ENCODE results near the gene PLEKHA4.
"Not testable (repeated sequence)": the region's sequence is repeated elsewhere in the genome, so short reads cannot be mapped to it uniquely, and the experiment has no call there.

PLEKHA4 gene

DNA sequence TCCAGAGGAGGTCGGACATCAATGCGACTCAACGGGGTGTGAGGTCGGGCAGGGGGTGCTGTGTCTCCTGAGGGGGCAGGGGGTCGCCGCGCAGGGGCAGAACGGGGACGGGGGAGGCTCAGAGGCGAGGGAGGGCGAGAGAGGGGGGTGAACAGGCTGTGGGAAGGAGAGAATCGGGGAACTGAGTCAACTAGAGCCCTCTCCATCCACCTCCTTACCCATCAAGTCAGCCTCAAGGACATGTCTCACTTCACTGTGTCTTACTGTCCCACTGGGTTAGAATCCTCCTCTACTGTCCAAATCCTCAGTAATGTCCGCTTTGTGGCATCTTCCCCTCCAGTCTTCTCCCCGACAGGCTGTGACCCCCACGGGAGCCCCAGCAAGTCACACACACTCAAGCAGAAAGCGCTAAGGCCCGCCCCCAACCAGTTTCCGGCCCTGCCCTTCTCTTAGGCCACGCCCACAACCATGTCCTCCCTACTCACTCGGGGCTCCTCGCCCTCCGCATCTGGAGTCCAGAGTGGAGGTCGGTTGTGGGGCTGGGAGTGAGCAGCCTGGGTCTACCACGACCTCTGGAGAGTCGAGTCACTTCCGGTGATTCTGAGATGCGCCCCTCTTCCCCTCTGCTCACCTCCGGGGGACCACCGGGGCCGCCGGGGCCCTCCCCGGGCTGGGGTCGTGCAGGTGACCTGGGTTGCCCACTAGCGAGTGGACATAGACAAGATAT, 9.3 kb downstream of the PLEKHA4 start:
- in situ Hi-C loops (cut with HindIII; ENCODE audit: low sequenced_read_pairs), result no loop called here
- TF ChIP-seq, protein P1, sequence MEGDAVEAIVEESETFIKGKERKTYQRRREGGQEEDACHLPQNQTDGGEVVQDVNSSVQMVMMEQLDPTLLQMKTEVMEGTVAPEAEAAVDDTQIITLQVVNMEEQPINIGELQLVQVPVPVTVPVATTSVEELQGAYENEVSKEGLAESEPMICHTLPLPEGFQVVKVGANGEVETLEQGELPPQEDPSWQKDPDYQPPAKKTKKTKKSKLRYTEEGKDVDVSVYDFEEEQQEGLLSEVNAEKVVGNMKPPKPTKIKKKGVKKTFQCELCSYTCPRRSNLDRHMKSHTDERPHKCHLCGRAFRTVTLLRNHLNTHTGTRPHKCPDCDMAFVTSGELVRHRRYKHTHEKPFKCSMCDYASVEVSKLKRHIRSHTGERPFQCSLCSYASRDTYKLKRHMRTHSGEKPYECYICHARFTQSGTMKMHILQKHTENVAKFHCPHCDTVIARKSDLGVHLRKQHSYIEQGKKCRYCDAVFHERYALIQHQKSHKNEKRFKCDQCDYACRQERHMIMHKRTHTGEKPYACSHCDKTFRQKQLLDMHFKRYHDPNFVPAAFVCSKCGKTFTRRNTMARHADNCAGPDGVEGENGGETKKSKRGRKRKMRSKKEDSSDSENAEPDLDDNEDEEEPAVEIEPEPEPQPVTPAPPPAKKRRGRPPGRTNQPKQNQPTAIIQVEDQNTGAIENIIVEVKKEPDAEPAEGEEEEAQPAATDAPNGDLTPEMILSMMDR (IDR thresholded peaks at IDR 0.05; ENCODE audit: low read depth, low read length, missing control alignments), result no peak
- DNase-seq (ENCODE audit: low read depth), result no peak
- no peak overlapping the region for H3K4me3 ChIP-seq (ENCODE audit: low read depth, low read length)

DNA sequence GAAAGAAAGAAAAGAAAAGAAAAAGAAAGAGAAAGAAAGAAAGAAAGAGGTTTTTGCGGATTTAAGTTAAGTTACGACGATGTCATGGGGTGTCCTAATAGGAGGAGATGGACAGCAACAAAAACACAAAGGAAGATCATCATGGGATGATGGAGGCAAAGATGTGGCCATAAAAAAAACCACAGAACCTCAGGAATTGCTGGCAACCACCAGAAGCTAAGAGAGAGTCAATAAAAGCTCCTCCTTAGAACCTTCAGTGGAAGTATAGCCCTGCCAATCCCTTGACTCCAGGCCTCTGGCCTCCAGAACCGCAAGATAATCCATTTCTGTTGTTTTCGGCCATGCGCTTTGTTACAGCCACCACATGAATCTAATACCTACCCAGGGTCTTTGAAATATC, 11.5 kb downstream of the PLEKHA4 start:
- in situ Hi-C loops (cut with HindIII; ENCODE audit: low sequenced_read_pairs), result no loop called here
- TF ChIP-seq, protein P1 (IDR thresholded peaks at IDR 0.05; ENCODE audit: low read depth, low read length, missing control alignments), result no peak
- no peak for DNase-seq (ENCODE audit: low read depth)
- H3K4me3 ChIP-seq (ENCODE audit: low read depth, low read length), result no peak overlapping the region

DNA sequence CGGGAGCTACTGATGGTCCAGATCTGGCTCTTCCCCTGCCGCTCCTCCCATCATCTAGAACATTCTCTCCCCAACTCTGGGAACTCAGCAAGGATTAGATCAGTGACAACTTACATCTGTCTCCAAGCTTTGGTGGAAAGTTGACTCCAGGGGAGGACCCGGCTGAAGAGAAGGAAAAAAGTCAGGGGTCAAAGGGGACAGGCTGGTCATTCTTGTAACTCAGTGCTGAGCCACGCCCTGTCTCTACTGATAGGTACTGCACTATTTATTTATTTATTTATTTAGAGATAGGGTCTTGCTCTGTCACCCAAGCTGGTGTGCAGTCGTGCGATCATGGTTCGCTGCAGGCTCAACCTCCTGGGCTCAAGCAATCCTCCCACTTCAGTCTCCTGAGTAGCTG, 14.3 kb downstream of the PLEKHA4 start:
- TF ChIP-seq, protein P1 (IDR thresholded peaks at IDR 0.05; ENCODE audit: low read depth, low read length, missing control alignments), result no peak
- no peak overlapping the region for H3K4me3 ChIP-seq (ENCODE audit: low read depth, low read length)
- in situ Hi-C loops (cut with HindIII; ENCODE audit: low sequenced_read_pairs), result no loop called here
- DNase-seq (ENCODE audit: low read depth), result no peak

DNA sequence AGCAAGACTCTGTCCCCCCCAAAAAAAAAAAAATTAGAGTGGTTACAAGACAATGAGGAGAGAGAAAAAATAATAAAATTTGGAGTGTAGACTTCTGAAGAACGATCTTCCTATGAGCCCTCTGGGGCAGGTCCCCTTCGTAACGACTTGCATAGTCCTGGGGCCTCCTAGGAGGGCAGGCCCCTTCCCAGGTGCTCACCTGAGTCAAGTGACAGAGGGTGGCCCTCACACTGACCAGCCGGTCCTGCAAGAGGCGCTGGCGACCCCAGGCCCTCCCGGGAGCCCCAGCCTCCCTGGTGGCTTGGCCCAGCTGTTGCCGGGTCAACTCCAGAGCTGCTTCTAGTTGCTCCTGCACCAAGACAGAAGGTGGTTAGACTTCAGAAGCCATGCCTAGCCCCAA, 14.9 kb downstream of the PLEKHA4 start:
- in situ Hi-C loops (cut with HindIII; ENCODE audit: low sequenced_read_pairs), result no loop called here
- TF ChIP-seq, protein P1 (IDR thresholded peaks at IDR 0.05; ENCODE audit: low read depth, low read length, missing control alignments), result no peak
- H3K4me3 ChIP-seq (ENCODE audit: low read depth, low read length), result no peak overlapping the region
- DNase-seq (ENCODE audit: low read depth), result no peak

DNA sequence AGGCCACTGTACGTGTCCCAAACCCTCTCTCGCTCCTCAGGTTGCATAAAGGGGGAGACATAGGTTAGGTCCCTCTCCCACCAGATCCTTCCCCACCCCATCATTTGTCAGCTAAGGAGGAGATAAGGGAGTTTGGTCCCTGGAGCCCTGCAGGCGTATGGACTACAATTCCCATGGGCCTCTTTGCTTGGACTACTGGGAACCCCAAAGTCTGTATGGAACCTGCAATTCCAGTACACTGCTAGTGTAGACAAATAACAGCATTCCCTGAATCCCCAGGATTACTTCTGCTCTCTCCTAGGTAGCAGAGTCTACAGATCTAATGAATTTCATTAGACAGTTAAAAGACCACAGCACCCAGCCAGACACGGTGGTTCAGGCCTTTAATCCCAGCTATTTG, 16.1 kb downstream of the PLEKHA4 start:
- TF ChIP-seq, protein P1 (IDR thresholded peaks at IDR 0.05; ENCODE audit: low read depth, low read length, missing control alignments), result no peak
- DNase-seq (ENCODE audit: low read depth), result no peak
- in situ Hi-C loops (cut with HindIII; ENCODE audit: low sequenced_read_pairs), result no loop called here
- no peak overlapping the region for H3K4me3 ChIP-seq (ENCODE audit: low read depth, low read length)

DNA sequence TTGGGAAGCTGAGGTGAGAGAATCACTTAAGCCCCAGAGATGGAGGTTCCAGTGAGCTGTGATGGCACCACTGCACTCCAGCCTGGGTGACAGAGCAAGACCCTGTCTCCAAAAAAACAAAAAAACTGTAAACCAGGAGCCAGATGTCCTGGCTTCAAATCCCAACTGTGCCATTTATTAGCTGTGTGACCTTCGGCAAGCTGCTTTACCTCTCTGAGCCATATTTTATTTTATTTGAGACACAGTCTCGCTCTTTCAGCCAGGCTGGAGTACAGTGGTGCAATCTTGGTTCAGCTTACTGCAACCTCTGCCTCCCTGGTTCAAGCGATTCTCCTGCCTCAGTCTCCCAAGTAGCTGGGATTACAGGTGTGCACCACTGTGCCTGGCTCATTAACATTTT, 21.8 kb downstream of the PLEKHA4 start:
- DNase-seq (ENCODE audit: low read depth); H3K4me3 ChIP-seq (ENCODE audit: low read depth, low read length): not testable (repeated sequence)
- in situ Hi-C loops (cut with HindIII; ENCODE audit: low sequenced_read_pairs), result loop anchor here (10.0 kb wide), 1 partner anchor 52 kb away; no protein-coding TSS in a partner anchor

DNA sequence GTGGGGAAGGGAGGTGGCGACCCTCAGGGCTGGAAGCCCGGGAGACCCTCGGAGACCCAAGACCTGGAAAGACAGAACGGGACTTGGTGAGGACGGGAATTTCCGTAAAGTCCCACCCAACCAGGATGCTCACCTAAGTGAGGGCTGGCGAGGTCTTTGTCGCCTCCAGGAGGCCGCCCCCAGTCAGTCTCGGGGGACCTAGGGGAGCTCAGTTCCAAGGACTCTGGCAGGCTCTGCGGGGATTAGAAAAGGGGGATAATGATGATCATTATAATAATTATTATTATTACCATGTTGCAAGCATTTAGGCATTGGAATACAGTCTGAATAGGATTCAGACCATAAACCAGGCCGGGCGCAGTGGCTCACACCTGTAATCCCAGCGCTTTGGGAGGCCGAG, 23.0 kb downstream of the PLEKHA4 start:
- in situ Hi-C loops (cut with HindIII; ENCODE audit: low sequenced_read_pairs), result loop anchor here (10.0 kb wide), 1 partner anchor 51 kb away; no protein-coding TSS in a partner anchor
- TF ChIP-seq, protein P1 (IDR thresholded peaks at IDR 0.05; ENCODE audit: low read depth, low read length, missing control alignments), result no peak

More for the DNA sequence above, 23.0 kb downstream of the PLEKHA4 start:
- no peak for DNase-seq (ENCODE audit: low read depth)
- H3K4me3 ChIP-seq (ENCODE audit: low read depth, low read length), result no peak overlapping the region

All from astrocyte of the cerebellum (primary cell).